Erythroblast (primary cell): ENCODE results near the gene MAPK1.
A peak's percentile ranks its signal among the peaks of the same experiment; 100 is the strongest.
"Not testable (repeated sequence)": the region's sequence is repeated elsewhere in the genome, so short reads cannot be mapped to it uniquely, and the experiment has no call there.

Source experiments
- DNase-seq, 2 experiments: peaks; one replicate each; lab custom pipeline; 2025; lab: John Stamatoyannopoulos, UW
- GATA1 ChIP-seq: IDR thresholded peaks from 2 replicates; pipeline ENCODE4 v1.6.1; 2011; ENCODE audit warnings: low read depth, mild to moderate bottlenecking, control low read depth, low read length, moderate library complexity
- POLR2A ChIP-seq: IDR thresholded peaks from 2 replicates; pipeline ENCODE4 v1.6.1; 2011; ENCODE audit warnings: mild to moderate bottlenecking, low read length

Gene MAPK1

GRCh38 chr22:21719024-21719423 lies 148.4 kb downstream of the MAPK1 start:
- no peak for DNase-seq
- TF ChIP-seq POLR2A: no peak
- TF ChIP-seq GATA1: no peak

- no peak for DNase-seq
- TF ChIP-seq POLR2A (no peak), GATA1 (no peak)
Observed at GRCh38 chr22:21718499-21718898, 148.9 kb downstream of the MAPK1 start.

GRCh38 chr22:21716395-21717122 lies 150.9 kb downstream of the MAPK1 start:
- not testable (repeated sequence) for DNase-seq

- no peak for DNase-seq
Observed at GRCh38 chr22:21714786-21715185, 152.7 kb downstream of the MAPK1 start.

GRCh38 chr22:21714059-21714770 lies 153.2 kb downstream of the MAPK1 start:
- TF ChIP-seq POLR2A: no peak

More at GRCh38 chr22:21714786-21715185, 152.7 kb downstream of the MAPK1 start:
- TF ChIP-seq POLR2A (no peak), GATA1 (no peak)

GRCh38 chr22:21713428-21714058 lies 153.9 kb downstream of the MAPK1 start:
- TF ChIP-seq POLR2A: no peak
- no peak for TF ChIP-seq GATA1
- no peak for DNase-seq

More at GRCh38 chr22:21714059-21714770, 153.2 kb downstream of the MAPK1 start:
- no peak for DNase-seq

- peak; percentile 73 to 82 for DNase-seq
- no peak for TF ChIP-seq POLR2A
- TF ChIP-seq GATA1: no peak
Observed at GRCh38 chr22:21712751-21713427, 154.6 kb downstream of the MAPK1 start.

- no peak for DNase-seq
- no peak for TF ChIP-seq POLR2A
- no peak for TF ChIP-seq GATA1
Observed at GRCh38 chr22:21711851-21712250, 155.6 kb downstream of the MAPK1 start.

- no peak for DNase-seq
- TF ChIP-seq GATA1 (no peak), POLR2A (no peak)
Observed at GRCh38 chr22:21710156-21710555, 157.3 kb downstream of the MAPK1 start.

GRCh38 chr22:21709688-21710087 lies 157.8 kb downstream of the MAPK1 start:
- TF ChIP-seq GATA1 (no peak), POLR2A (no peak)
- DNase-seq: no peak

- TF ChIP-seq POLR2A: no peak
- TF ChIP-seq GATA1: no peak
- no peak for DNase-seq
Observed at GRCh38 chr22:21708960-21709359, 158.5 kb downstream of the MAPK1 start.

- TF ChIP-seq POLR2A (no peak), GATA1 (no peak)
- DNase-seq: peak; percentile 19 to 38
Observed at GRCh38 chr22:21707677-21708076, 159.8 kb downstream of the MAPK1 start.
